GM21381 (cell line): Measurements from ENCODE around the gene HMGCR.
A peak's percentile ranks its signal among the peaks of the same experiment; 100 is the strongest.
"Not testable (repeated sequence)": the region's sequence is repeated elsewhere in the genome, so short reads cannot be mapped to it uniquely, and the experiment has no call there.

Source experiments
- ATAC-seq: cut with Tn5 transposase; IDR thresholded peaks from one replicate; pipeline ENCODE4 v1.9.1; 2021; ENCODE audit warnings: mild to moderate bottlenecking, moderate library complexity; ENCODE audit not compliant: unreplicated experiment

The HMGCR gene

DNA sequence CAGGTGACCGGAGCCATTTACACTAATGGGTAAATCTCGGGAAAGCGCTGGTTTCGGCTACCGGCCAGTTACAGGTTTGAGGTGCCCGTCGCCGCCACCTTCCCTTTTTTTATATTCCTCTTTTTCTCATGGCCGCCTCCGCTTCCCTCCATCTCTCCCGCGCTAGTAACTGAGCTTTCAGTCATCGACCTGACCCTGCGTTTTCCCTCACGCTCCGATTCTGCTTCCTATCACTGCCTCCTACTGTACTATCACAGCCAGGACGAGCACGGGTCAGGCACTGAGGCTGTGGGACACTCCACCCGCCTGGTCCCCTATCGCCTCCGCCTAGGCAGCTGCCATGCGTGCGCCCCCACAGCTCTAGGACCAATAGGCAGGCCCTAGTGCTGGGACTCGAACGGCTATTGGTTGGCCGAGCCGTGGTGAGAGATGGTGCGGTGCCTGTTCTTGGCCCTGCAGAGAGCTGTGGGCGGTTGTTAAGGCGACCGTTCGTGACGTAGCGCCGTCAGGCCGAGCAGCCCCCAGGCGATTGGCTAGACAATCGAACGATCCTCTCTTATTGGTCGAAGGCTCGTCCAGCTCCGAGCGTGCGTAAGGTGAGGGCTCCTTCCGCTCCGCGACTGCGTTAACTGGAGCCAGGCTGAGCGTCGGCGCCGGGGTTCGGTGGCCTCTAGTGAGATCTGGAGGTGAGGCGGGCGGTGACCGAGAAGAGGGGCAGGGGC lies at the start of gene HMGCR:
HMGCR (plus strand) TSS at position 606 of the 722 bp plus-strand sequence. CDS start 5,386 bp downstream, outside the sequence.
- ATAC-seq = peak; percentile 98

DNA sequence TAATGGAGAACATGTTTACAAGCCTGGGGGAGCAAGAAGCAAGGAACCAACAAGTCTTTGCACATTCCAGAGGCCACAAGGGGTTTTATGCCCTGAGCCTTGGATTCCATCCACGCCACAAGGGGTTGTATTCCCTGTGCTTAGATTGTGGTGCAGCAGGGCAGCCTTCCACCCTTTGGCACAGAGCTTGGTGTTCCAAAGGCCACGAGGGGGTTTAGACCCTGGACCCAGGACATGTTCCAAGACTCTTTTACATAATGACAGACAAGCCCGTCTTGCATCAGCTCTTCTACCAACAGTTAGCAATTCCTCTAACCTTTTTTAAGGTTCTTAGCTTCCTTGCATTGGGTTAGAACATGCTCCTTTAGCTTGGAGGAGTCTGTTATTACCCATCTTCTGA lies 45.2 kb upstream of the HMGCR start:
- ATAC-seq = not testable (repeated sequence)

DNA sequence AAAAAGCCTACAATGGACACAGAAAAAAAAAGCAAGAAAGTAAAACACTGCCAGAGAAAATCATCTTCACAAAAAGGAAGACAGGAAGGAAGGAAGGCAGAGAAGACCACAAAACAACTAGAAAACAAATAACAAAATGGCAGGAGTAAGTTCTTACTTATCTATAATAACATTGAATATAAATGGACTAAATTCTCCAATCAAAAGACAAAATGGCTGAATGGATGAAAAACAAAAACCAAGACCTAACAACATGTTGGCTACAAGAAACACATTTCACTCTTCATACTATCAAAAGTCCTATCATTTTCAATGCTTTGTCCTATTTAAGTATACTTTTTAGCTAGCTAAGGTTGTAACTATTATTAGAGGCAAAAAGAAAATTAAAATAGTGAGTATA lies 36.9 kb upstream of the HMGCR start:
- no peak for ATAC-seq

DNA sequence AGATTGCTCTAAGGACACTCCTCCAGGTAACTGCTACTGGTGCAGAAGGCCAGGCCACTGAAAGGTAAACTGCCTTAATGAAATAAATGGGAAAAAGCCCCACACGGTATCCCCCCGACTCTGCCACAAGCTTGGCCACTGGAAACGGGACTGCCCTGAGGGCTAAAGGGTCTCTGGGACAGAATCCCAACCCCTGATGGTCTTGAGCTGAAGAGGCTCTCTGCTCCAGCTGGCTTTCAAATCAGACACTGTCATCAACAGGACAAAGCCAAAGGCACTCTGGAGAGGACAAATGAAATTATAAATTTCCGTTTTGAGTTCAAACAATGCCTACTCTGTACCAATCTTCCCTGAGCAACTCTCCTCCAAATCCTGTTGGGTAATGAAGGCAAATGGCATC lies 33.6 kb upstream of the HMGCR start:
- no peak for ATAC-seq

DNA sequence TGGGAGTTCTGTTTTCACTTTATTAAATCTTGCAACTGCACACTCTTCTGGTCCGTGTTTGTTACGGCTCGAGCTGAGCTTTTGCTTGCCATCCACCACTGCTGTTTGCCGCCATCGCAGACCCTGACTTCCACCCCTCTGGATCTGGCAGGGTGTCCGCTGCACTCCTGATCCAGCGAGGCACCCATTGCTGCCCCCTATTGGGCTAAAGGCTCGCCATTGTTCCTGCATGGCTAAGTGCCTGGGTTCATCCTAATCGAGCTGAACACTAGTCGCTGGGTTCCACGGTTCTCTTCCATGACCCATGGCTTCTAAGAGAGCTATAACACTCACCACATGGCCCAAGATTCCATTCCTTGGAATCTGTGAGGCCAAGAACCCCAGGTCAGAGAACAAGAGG lies 32.5 kb upstream of the HMGCR start:
- not testable (repeated sequence) for ATAC-seq

DNA sequence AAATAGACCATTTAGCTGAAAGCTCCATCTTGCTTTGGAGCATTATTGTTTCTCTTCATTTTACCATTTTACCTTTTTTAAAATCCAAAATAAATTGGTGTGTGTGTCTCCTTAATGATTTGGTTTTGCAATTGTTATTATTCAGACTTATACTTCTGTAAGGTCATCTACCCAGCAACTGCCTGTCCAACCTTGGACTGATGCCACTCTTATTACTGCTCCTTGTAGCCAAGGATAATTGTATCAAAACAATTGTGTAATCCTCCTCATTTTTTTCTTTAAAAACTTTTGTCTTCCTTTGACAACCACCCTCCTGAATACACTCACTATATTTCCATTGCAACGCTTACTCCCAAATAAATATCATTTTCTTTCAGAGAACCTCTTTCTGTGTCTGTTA lies 30.3 kb upstream of the HMGCR start:
- no peak for ATAC-seq

DNA sequence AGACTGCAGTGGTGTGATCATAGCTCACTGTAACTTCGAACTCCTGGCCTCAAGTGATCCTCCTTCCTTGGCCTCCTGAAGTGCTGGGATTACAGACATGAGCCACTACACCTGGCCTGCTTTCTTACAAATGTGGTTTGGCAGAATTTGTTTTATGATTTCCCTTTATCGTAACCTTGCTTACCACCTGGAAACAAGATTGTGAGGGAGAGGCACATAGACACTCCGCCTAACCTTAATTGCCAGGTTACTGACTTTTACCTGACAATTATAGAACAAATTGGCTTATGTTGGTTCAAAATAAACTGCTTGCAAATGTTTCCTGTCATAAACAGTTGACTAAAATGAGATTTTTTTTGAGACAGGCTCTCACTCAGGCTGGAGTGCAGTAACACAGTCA lies 26.8 kb upstream of the HMGCR start:
- no peak for ATAC-seq

DNA sequence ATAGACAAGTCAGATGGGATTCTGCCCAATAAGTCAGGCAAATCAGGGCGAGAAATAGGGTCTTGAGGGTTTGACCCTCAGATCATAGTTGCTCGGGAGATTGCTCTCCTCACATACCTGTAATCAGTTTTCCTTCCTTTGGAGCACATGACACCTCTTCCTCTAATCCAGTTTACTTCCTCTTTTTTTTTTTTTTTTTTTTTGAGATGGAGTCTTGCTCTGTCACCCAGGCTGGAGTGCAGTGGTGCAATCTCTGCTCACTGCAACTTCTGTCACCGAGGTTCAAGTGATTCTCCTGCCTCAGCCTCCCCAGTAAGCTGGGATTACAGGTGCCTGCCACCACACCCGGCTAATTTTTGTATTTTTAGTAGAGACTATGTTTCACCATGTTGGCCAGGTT lies 17.9 kb upstream of the HMGCR start:
- ATAC-seq = not testable (repeated sequence)

DNA sequence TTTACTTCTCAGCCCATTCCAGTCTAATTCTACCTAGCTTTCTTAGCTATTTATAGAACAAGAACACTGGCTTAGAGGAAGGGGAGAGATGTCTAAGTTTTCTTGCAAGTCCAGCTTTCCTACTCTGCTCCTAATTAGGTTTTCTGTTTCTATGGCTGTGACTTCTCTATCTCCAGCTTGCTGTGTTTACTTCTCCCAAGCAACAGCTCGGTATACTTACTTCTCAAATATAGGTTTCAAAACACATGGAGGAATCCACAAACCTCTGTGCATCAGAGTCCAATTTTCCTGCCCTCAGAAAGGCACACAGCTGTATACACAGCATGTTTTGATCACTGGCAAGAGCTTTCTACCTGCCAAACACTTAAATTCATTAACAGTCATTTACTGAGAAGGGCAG lies 17.4 kb upstream of the HMGCR start:
- ATAC-seq = no peak

DNA sequence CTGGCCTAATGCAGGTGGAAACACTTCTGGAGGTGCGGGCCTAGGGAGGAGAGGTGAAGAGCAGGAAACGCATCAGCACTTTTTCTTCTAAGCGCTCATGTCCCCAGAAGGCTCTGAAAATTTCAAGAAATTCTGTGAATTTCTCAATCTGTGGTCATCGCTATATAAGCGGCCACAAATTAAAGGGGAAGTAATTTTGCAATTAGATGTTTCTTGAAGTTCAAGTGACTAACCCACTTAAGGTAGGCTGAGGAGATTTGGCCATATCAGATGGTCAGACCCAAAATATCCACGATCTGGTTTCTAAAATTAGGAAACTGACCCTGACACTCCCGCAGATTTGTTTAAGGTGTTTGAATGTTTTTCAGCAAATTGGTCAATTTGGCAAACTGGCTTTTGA lies 16.6 kb upstream of the HMGCR start:
- no peak for ATAC-seq

DNA sequence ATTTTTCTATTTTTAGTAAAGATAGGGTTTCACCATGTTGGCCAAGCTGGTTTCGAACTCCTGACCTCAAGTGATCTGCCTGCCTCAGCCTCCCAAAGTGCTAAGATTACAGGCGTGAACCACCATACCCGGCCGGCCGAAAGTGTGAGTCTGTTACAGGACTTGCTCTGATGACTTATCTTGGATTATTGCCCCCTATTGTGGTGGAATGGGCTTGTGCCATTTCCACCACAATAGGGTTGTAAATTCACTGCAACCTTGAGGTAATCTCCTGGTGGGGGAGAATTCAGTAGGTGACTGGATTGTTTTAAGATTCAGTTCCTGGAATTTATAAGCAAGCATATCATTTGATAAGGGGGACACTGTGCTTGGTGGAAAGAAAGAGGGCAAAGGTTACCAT lies 15.0 kb upstream of the HMGCR start:
- ATAC-seq = no peak

DNA sequence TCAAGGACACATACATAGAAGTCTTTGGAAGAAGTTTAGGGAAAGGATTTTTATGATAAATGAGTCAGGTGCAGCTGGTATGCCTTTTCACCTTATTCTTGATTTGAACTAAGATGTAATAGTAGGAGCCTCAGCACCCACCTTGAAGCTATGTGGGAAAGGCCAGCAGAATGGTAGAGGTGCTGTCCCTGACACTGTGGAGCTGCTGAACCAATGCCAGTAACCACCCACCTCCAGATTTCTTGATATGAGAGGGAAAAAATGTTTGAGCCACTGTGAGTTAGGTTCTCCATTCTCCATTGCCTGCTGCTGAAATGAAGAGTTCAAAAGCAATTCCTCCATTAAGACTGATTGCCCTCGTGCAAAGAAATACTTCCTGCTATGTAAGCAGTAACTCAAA lies 12.2 kb upstream of the HMGCR start:
- ATAC-seq = no peak

DNA sequence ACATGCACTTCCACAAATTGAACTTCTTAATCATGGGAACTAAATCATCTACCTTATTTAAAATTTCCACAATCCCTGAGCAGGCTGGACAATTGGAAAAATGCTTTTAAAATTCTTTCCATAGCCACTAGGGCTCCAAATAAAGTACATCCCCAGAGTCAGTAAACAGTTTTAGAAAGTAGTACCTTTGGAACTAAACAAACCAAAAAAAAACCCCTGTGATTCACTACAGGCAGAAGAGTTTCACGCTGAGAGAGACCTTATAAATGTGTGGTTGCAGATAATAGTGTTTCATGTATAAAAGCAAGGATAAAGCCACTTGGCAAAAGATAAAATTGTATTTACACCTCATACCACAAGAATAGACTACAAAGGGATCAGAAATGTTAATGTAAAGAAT lies 11.8 kb upstream of the HMGCR start:
- no peak for ATAC-seq

DNA sequence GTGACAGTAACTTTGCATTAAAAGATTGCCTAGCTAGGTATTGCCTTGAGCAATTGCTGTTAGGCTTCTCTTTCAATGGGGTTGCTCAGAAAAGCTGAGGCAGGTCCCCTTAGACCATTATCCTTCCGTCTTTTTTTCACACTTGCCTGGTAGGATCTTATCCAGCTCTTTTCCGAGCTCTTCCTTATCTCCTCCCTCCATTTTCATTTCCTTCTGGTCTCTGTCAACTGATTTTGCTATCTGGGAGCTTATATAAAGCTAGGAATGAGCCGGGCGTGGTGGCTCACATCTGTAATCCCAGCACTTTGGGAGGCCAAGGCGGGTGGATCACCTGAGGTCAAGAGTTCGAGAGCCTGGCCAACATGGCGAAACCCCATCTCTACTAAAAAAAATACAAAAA lies 6.6 kb upstream of the HMGCR start:
- ATAC-seq = no peak

DNA sequence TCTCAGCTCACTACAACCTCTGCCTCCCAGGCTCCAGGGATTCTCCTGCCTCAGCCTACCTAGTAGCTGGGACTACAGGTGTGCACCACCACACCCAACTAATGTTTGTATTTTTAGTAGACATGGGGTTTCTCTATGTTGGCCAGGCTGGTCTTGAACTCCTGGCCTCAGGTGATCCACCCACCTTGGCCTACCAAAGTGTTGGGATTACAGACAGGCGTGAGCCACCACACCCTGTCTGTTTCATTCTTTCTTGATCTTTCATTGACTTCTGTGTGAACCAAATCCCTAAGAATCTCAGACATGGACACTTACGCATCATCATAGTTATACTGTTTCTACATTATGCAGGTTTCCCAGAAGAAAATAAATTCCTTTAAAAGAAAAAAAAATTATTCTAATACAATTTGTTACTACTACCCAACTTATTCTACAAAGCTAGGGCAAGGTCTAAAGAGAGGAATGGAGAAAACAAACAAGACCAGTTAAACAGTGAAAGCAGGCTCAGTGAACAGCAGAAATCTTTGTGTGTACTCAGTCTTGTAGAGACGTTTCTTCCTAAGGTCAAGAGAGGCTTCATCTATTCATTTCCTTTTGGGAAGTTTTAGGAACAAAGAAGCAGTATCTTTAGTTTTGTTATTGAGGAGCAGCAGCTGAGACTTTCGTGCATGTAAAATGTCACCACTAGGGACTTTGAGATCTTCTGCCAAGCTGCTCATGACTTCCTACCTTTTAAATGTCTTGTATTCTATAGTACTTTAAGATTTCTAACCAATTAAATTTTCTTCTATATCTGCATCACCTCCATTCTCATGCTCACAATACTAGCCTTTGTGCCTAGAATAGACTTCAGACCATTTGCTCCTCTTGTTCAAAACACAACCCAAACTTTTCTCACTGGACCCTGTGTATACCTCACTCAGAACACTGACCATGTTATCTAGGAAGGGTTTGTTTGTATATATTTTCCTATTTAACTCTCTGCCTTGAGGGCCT lies 5.6 kb upstream of the HMGCR start:
- ATAC-seq = no peak

DNA sequence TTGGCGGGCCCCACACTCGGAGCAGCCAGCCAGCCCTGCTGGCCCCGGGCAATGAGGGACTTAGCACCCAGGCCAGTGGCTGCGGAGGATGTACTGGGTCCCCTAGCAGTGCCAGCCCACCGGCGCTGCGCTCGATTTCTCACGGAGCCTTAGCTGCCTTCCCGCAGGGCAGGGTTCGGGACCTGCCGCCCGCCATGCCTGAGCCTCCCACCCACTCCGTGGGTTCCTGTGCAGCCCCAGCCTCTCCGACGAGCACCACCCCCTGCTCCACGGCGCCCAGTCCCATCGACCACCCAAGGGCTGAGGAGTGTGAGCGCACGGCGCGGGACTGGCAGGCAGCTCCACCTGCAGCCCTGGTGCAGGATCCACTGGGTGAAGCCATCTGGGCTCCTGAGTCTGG lies 3.3 kb upstream of the HMGCR start:
- ATAC-seq = not testable (repeated sequence)

DNA sequence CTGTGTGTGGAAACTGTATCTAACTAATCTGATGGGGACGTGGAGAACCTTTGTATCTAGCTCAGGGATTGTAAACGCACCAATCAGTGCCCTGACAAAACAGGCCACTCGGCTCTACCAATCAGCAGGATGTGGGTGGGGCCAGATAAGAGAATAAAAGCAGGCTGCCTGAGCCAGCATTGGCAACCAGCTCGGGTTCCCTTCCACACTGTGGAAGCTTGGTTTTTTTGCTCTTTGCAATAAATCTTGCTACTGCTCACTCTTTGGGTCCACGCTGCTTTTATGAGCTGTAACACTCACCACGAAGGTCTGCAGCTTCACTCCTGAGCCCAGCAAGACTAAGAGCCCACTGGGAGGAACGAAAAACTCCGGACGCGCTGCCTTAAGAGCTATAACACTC lies 2.6 kb upstream of the HMGCR start:
- ATAC-seq = not testable (repeated sequence)

DNA sequence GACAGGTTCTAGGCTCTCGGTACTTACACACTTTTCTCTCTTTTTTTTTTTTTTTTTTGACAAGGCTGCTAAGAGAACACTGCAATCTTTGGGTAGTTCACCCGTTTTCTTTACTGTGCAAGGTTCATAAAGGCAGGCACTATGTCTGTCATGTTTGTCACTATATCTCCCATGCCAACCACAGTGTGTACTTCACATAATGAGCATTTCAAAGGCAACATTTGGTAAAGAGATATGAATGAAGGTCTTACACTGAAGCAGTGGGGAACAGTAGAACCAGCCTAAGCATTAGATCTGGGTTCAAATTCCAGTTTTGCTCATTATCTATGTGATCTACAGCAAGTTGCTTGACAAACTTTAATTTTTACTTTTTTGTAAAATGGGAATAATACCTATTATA lies 1.5 kb upstream of the HMGCR start:
- ATAC-seq = no peak

DNA sequence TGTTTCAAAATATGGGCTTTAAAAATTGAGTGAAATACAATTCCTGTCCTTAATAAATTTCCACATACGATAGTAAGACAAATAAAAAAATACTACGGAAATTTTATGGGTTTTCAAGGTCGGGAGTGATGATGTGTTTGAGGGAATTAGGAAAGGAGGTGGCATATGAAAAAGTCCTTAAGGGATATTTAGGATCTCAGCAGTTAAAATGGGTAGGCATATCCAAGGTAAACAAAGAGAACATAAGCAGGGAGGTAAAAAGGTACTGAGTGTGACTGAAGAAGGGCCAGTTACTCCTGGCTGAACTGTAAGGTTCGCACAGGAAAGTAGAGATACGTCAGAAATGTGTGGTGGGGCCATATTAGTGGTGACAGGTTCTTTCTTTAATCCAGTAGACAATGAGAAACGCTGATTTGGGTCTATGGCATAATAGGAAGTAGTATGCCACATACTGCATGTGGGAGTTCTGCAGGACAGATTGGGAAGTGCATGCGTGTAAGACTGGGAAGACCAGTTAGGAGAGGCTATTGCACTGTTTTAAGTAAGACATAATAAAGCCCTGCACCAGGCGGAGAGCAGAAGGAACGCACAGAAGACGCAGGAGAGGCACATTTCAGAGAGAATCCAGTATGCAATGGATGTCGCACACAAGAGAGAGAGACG lies 937 bp upstream of the HMGCR start:
- no peak for ATAC-seq

DNA sequence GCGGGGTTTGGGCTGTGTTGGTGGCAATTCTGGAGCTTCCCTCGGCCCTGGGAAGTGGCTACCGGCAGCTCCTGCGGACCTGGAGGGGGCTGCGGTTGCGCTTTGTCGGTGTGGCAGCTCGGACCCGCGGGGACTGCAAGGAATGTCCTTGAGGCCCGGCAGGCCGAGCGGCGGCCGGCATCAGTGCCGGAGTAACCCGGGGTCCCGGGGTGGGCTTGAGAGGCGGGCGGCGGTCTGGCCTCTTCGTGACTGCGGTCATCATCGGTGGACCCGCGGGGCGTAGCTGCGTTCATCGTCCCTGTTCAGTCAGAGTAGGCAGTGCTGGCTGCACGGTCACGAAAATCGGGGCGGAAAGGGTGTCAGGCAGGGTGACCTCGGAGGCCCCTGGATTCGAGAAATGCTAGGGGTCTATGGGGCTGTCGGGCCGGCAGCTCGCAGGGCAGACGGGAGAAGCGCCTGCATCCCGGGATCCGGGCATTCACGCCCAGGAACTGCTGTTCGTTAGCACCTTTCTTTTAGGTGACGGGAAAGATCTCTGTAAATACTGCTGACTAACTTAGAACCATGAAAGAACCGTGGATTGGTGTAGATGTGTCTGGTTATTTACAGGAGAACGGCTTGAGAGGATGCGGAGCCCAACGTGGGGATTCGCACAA lies 474 bp downstream of the HMGCR start:
- ATAC-seq = no peak

DNA sequence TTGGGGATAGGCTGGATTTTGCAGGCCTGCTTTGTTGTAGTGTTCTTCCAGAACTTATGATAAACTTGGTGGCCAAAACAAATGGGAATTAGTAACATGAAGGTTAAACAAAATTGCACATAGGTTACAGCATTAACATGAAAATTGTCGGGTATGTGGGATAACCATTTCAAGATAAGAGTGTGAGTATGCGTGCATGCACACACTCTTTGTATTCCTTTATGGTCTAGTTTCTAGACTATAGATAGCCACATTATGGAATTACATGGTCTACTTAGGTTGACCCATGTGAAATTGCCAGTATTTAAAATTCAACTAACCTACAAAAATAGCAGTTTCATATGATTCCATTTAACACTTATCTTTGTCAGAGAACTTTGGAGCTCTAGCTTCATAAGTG lies 1.4 kb downstream of the HMGCR start:
- no peak for ATAC-seq
